ENCODE results near the gene GRAP2. TPM values are rescaled to one million over a fixed set of nuclear protein-coding genes. Genes with fewer than 3 reads are reported as not detected.

The GRAP2 gene
- total and polyA plus RNA-seq, 2 donors (not counting 3 experiments of a cell fraction or from before 2014, with no cell fraction given), result 0.04 TPM; not detected in 1

DNA sequence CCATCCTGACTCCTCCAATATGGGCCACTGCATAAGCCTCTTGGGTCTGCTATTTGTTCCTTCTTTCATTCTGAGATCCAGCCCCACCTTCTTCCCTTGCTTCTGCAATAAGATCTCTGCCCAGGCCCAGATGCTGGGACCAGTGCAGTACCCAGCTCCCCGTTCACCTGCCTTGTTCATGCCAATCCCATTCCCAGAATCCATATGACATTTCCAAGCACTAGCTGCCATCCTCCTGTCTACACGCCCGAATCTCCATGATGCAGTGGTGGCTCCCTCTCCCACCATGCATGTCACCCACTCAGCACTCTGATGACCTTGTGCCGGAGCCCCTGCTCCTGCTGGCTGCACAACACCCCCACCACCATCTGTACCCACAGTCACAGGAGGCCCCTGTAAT lies 82.5 kb downstream of the GRAP2 start:
- Histone ChIP-seq H3K4me2 (ENCODE audit: insufficient read depth, low read length) (no peak overlapping the region), H3K4me3 (replicated peaks in 1 of 3; ENCODE audit: insufficient read depth in 1 of 3, low read depth in 1 of 3, low read length in 3 of 3) (no peak overlapping the region), H3K27ac (ENCODE audit: insufficient read depth, low read depth, low read length) (no peak overlapping the region), H3K4me1 (ENCODE audit: control insufficient read depth, extremely low read depth, insufficient read depth, low read length) (no peaks in the 10 kb centered on the region), H3K9ac (replicated peaks; ENCODE audit: extremely low read depth, insufficient read depth, low read length) (no peak overlapping the region), H3K9me1 (replicated peaks; ENCODE audit: control insufficient read depth, extremely low read depth, insufficient read depth, low read length) (no peaks in the 10 kb centered on the region), H3K9me3 (replicated peaks; ENCODE audit: control insufficient read depth, insufficient read depth, low read length) (no peaks in the 10 kb centered on the region), H4K20me1 (replicated peaks; ENCODE audit: control insufficient read depth, extremely low read depth, insufficient read depth, low read length) (no peaks in the 10 kb centered on the region), H3K36me3 (ENCODE audit: control insufficient read depth in 2 of 2, extremely low read depth in 1 of 2, insufficient read depth in 2 of 2, low read length in 2 of 2) (no peaks in the 10 kb centered on the region), H3K79me2 (ENCODE audit: control insufficient read depth, insufficient read depth, low read length) (no peaks in the 10 kb centered on the region), H2AFZ (ENCODE audit: low read depth, low read length) (no peak overlapping the region), H3K27me3 (ENCODE audit: control insufficient read depth in 2 of 2, insufficient read depth in 2 of 2, low read length in 2 of 2) (peaks cover 0 to 4% of the 10 kb centered on the region in 2 experiments)
- DNase-seq (ENCODE audit: low read depth, low spot score) (no peak), FAIRE-seq (no peak)
- ChIA-PET CTCF (interaction anchor here (1.4 to 1.6 kb wide), 2 partner anchors 10 to 14 kb away, joined by 3 read pairs; no protein-coding TSS in a partner anchor), POLR2A (no interaction called here)
- intact Hi-C loops (cut with micrococcal nuclease) (no loop called here), dilution Hi-C loops (cut with MboI; ENCODE audit: extremely low pct_ligation_motif_present, low sequenced_read_pairs) (no loop called here)
- no TSS peak for BruUV-seq (replicated peaks)
- no peak for TF ChIP-seq GATA2 (IDR thresholded peaks at IDR 0.05; ENCODE audit: insufficient read depth, insufficient read length, low read depth, low read length)
- TF ChIP-seq POLR2AphosphoS5 (IDR thresholded peaks at IDR 0.05; ENCODE audit: insufficient read depth, low read depth, low read length), result no peak
- TF ChIP-seq MAX (IDR thresholded peaks at IDR 0.05; ENCODE audit: insufficient read depth, insufficient read length), result no peak
- TF ChIP-seq JUN (IDR thresholded peaks at IDR 0.05; ENCODE audit: borderline replicate concordance, insufficient read depth, insufficient read length, low read depth), result no peak
- no peak for TF ChIP-seq CTCF (IDR thresholded peaks at IDR 0.05; ENCODE audit: extremely low read depth in 1 of 2, insufficient read depth in 1 of 2, low read depth in 1 of 2, low read length in 2 of 2)
- TF ChIP-seq POLR2A (IDR thresholded peaks at IDR 0.05; ENCODE audit: low read depth, low read length), result no peak
- no peak for TF ChIP-seq FOS (IDR thresholded peaks at IDR 0.05; ENCODE audit: borderline replicate concordance, insufficient read depth, low read length)
- no peak for TF ChIP-seq EZH2 (IDR thresholded peaks at IDR 0.05; ENCODE audit: borderline replicate concordance, low read depth, low read length, severe bottlenecking)
- no peak for TF ChIP-seq MYC (IDR thresholded peaks at IDR 0.05; ENCODE audit: low read depth, low read length)

All from endothelial cell of umbilical vein (primary cell).